NCI-H524 treated with DMSO at 0.1 percent for 48 hours (cell line): ENCODE data around the gene PRDM16.

ENCODE experiments used
- DNase-seq: peaks from one replicate; lab custom pipeline; 2025; lab: John Stamatoyannopoulos, UW

PRDM16 gene

GRCh38 chr1:3415260-3416090 lies 346.5 kb downstream of the PRDM16 start:
- no peak for DNase-seq

DNA sequence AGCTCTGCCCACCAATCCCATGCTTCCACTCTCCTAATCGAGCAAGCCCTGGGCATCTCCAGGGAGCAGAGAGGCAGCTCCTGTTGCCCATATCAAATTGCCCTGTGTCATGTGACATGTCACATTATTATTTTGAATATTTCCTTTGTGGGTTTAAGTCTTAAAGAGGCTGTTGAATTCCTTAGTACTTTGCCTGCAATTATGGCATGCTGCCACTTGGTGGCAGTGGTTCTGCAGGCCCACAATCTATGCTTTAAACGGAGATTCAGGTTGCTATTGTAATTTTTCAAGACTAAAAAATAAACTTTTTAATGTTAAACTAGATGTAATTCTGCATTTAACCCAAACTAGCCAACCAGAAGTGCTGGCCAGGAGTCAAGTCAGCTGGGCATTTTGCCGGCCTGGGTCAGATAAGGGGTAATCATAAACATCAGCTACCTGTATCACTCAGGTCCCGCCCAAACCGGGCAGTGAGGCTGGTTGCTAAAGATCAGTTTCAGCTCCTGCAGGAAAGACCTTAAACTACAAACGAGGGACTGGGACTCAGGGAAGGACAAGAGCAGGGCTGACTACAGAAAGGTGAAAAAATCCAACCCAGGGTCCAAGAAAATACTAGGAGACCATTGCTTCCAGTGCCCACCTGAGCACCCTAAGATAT lies 348.2 kb downstream of the PRDM16 start:
- no peak for DNase-seq

DNA sequence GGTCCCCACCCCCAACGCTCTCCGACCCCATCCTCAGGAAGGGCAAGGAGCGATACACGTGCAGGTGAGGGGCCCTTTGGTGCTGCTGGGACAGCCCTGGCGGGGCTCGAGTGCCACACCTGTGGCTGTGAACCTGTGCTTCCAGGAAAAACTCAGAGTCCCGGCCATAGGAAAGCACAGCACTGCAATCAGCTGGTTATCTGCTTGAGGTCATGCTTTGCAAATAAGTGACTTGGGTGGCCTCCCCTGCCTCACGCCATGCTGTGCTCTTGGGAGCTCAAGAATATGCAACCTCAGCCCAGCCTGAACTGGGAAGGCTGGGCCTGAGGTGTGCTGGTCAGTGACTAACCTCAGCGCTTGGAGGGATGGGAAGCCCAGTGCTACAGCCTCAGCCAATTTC lies 348.9 kb downstream of the PRDM16 start:
- DNase-seq, result no peak

DNA sequence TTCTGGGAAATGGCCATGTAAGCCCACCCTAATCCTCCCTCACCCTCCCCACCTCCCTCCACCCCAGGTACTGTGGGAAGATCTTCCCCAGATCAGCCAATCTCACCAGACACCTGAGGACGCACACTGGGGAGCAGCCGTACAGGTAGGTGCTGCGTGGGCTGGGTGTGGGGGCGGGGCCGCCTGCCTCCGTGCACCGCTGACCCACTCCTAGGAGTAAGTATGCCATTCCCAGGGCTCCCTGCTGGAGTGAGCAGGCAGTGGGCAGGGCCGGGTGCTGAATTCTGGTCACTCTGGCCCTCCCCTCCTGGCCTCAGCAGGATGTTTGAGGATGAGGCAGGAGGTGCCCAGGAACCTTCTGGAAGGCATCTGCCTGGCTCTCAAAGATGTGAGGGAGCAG lies 349.6 kb downstream of the PRDM16 start:
- DNase-seq, result no peak

DNA sequence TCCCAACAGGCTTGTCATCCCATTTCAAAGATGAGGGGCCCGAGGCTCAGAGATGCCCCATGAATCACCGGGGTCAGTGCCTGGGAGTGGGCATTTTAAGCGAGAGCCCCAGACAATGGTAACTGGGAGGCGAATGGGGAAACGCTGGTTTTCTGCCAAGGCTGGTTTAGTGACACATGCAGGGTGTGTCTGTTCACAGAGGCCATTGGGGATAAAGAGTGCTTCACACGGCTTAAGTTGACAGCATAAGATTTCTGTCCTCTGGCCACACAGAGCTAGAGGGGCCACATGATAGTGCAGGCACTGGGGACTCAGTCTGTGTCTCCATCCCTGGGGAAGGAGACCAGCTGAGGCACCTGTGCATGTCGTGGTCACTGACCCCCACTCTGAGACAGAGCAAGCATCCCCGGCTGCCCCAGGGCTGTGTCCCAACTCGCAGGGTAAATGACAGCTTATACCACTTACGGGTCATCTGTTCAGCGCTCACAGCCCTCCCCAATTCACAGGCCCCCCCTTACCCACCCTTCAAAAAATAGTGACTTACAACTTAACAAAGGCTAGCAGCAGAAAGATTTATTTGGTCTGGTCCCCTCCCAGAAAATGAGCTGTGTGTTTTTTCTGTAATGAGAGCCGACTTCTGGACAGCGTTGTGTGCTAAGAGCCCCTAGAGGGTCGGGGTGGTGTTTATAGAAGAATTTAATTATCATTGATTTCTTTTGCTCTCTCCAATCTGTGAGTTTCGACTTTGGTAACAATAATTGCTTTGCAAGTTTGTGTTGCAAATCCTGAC lies 350.6 kb downstream of the PRDM16 start:
- DNase-seq, result no peak

DNA sequence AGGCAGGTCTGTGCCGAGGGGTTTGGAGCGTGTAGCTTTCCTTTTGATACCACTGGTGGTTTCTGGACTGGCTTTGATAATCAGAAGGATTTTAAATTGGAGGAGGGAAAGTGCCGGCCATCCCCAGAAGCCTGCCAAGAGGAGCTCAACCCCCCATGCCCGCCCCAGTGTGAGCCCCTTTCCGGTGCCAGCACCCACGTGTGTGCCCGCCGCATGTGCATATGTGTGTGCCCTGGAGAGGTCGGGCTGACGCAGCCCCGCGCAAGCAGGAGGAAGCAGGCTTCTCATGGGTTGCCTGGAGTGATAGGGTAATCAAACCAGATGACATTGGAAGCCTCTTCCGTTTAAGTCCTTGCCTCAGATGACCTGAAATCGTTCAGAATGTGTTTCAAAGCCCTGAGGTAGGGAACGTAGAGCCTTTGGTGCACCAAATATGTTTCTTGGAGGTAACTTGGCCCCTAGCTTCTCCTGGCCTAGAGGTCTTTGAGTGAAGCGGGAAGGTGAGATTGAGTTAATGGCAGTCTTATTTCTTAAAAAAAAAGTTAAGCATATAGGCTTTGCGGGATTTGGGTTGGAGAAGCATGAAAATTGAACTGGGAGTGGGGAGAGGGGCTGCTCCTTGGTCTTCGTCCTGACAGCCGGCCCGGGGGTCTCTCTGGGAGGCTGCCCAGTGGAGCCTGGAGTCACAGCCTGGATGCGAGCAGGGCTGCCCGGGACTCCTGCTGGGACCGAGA lies 351.4 kb downstream of the PRDM16 start:
- no peak for DNase-seq

GRCh38 chr1:3422638-3423037 lies 353.6 kb downstream of the PRDM16 start:
- no peak for DNase-seq

DNA sequence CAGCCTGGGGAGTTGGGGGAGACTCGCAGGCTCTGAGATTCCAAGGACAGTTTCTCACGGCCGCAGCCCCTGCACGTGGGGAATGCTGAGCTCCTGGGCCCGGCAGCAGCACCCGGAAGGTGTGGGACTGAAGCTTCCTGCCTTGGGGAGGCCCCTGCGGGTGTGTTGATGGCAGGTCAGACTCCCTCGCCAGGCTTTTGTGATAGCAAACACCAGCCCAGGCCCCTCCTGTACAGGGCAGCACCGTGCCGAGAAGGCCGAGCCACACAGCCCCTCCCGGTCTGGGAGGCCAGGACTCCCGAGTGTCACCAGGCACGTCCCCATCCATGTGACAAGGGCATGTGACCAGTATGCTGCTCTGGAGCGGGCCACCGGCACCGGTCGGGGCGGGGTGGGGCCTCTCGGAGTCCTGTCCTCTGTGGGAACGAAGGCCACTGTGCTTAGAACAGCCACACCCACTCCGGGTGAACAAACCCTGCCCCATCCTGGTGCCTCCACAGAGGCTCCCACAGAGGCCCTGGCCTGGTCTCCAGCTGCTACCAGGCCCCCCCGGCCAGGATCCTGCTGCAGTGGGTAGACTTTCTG lies 354.3 kb downstream of the PRDM16 start:
- DNase-seq, result no peak

DNA sequence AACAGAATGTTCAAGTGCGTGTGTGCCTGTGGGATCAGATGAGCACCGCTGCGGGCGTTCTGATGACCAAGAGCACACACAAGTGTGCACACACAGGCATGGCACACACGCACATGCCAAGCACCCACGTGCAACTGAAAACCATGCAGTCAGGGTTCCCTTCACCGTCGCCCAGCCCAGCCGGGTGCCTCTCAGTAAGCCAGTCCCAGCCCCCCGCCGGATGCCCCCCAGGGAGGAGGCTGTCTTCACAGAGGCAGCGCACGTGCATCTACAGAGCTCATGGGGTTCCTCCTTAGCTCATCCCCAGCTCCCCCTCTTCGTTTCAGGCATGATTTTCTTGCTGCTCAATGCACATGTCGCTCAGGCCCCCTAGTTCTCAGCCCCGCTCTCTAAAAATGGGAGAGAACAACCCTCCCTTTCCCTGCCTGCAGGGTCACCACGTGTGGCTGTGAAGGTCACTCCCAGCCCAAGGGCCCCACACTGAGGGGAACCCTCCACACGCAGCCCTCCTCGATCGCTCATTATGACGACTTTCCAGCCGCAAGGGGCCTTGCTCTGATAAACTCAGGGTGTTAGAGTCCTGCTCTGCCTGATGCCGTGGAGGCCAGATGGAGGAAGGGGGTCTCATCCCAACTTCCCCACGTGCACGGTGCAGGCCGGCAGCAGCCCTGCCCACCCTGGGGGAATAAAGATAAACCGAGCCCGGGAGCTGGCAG lies 355.1 kb downstream of the PRDM16 start:
- DNase-seq, result no peak

DNA sequence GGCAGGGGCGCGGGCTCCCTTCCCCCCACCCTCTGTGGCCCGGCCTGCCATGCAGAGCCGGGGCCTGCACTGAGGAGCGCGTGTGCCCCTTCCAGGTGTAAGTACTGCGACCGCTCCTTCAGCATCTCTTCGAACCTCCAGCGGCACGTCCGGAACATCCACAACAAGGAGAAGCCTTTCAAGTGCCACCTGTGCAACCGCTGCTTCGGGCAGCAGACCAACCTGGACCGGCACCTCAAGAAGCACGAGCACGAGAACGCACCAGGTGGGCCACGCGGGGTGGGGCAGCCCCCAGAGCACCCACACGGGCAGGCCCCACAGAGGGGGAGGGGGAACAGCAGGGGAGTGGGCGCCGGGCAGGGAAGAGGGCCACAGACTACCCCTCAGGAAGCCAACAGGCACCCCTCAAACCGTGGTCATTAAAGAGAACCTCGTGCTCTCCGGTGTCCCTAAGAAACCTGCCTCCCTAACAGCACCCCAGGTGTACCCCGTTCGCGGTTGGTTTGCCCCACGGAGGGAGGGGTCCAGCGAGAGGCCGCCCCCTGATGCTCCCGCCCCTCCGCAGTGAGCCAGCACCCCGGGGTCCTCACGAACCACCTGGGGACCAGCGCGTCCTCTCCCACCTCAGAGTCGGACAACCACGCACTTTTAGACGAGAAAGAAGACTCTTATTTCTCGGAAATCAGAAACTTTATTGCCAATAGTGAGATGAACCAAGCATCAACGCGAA lies 356.6 kb downstream of the PRDM16 start:
- no peak for DNase-seq

DNA sequence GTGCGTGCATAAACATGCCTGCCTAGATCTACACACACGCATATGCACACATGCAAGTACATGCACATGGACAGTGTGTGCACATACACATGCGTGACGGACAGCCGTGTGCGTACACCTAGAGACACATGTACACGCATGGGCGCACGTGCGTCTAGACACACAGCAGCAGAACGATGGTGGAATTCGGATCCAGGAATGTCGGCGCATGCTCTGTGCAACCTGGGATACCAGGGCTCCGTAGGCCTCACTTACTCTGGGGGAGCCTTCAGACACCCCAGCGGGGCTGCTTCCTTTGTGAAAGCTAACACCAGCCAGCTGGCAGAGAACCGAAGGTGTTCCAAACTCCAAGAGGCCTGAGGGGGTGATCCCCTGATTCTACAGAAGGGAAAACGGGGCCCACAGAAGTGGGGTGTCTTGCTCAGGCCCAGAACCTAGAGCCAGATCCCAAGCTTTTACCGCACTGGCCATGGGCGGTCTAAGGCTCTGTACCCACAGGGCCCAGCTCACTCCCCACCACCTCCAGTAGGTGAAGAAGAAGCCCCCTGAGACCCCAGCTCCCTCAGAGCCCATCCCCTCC lies 358.0 kb downstream of the PRDM16 start:
- DNase-seq, result no peak

- DNase-seq, result no peak
Observed at GRCh38 chr1:3427711-3428704, 359.0 kb downstream of the PRDM16 start.

GRCh38 chr1:3428899-3429298 lies 359.9 kb downstream of the PRDM16 start:
- DNase-seq, result no peak

DNA sequence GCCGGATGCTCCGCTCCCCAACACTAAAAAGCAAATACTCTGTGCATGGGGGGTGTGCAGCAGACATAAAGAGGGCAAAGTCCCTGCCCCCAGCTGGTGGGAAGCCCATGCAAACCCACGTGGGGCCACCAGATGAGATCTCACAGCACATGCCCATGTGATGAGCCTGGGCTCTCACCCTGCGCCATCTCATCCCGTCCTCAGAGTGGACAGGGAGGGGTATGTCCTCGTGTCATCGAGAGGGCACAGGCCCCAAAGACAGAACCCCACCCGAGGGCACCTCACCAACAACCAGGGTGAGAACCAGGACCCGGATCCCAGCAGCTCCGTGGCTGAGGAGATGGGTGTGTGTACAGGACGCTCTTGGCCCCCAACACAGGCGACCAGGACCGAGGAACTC lies 360.3 kb downstream of the PRDM16 start:
- no peak for DNase-seq

- no peak for DNase-seq
Observed at GRCh38 chr1:3429766-3430165, 360.8 kb downstream of the PRDM16 start.

GRCh38 chr1:3430406-3430805 lies 361.4 kb downstream of the PRDM16 start:
- no peak for DNase-seq

- no peak for DNase-seq
Observed at GRCh38 chr1:3430820-3431219, 361.8 kb downstream of the PRDM16 start.

GRCh38 chr1:3431266-3431665 lies 362.3 kb downstream of the PRDM16 start:
- no peak for DNase-seq

GRCh38 chr1:3431686-3432085 lies 362.7 kb downstream of the PRDM16 start:
- no peak for DNase-seq
